Adipose tissue (tissue), 3 donors: ENCODE data around the gene SLC39A5. TPM values are rescaled to one million over a fixed set of nuclear protein-coding genes. Genes with fewer than 3 reads are reported as not detected.
"Not testable (repeated sequence)": the region's sequence is repeated elsewhere in the genome, so short reads cannot be mapped to it uniquely, and the experiment has no call there.

Source experiments
- H3K27ac ChIP-seq: one replicate; pipeline ENCODE4 v1.5.1; 2013; ENCODE audit warnings: low read depth, low read length
- WGBS, 3 donors: extraction: QIAGEN DNeasy Blood & Tissue Kit; methylation state at CpG; one replicate each; pipeline ENCODE4 v1.1.7; 2013; 5-methylcytosine and 5-hydroxymethylcytosine counted together
- polyA plus RNA-seq, 3 donors: library from polyadenylated mRNA; stranded (reverse); fragments of 200-250 nt; gene quantifications; one replicate each; pipeline ENCODE4 v1.2.3, GENCODE V29; 2013
- donor health status: healthy with polysubstance abuse.
- donor health status: Bipolar disorder and iron deficiency.
- donor health status: healthy.

SLC39A5 gene, protein sequence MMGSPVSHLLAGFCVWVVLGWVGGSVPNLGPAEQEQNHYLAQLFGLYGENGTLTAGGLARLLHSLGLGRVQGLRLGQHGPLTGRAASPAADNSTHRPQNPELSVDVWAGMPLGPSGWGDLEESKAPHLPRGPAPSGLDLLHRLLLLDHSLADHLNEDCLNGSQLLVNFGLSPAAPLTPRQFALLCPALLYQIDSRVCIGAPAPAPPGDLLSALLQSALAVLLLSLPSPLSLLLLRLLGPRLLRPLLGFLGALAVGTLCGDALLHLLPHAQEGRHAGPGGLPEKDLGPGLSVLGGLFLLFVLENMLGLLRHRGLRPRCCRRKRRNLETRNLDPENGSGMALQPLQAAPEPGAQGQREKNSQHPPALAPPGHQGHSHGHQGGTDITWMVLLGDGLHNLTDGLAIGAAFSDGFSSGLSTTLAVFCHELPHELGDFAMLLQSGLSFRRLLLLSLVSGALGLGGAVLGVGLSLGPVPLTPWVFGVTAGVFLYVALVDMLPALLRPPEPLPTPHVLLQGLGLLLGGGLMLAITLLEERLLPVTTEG
- polyA plus RNA-seq, result 100 to 1,000 TPM in 1 of 3 donors, 1 to 10 TPM in 1, under 1 TPM in 1; 0.31 to 209 (median 1.0) TPM

DNA sequence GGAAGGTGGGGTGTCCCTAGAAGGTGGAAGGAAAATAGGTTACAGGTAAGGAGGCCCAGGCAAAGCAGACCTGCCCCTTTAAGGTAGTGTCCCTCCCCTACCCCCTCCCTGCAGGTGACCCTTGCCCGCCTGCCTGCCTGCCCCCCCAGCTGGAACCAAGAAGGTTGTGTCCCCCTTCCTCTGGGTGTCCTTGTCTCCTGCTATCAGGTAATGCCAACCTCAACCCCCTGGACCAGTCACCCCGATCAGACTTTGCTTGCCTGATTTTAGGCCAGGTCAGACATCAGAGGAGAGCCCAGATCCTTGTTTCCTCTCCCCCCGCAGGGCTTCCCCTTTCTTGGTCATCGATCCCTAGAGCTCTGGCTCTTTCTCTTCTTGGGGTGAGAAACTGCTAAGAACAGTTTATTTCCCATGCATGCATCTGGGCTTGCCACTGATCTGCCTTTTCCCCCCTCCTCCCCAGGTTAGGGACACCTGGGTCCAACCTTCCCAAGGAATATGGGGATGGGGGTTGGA is at the start of gene SLC39A5:
SLC39A5 (plus strand) TSS at position 136 of the 516 bp plus-strand sequence. CDS start 1,224 bp downstream, outside the sequence.
- WGBS, 3 donors, result 29 to 64% (median 62%) methylated on average over 4 of the region's 4 CpGs
- no peak within 1 kb of the TSS for H3K27ac ChIP-seq

DNA sequence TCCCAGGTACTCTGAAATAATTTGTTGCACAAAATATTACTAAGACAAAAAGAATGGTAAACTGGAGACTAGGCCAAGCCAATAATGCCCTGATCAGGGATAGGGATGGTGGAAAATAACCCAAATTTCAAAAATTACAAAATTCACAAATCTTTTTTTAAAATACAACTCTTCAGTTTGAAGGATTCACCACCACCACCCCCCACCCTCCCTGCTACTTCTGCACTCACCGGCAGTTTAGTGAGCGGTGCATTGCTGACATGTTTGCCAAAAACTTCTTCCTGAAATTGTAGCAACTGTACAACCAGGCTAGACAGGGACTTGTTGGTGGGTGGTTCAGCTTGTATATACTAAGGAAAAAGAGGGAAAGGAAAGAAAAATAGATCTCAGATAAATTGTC is 42.9 kb upstream of the SLC39A5 start:
- 19 to 79% (median 26%) methylated on average over 2 of the region's 2 CpGs for WGBS, 3 donors
- no peak overlapping the region for H3K27ac ChIP-seq

DNA sequence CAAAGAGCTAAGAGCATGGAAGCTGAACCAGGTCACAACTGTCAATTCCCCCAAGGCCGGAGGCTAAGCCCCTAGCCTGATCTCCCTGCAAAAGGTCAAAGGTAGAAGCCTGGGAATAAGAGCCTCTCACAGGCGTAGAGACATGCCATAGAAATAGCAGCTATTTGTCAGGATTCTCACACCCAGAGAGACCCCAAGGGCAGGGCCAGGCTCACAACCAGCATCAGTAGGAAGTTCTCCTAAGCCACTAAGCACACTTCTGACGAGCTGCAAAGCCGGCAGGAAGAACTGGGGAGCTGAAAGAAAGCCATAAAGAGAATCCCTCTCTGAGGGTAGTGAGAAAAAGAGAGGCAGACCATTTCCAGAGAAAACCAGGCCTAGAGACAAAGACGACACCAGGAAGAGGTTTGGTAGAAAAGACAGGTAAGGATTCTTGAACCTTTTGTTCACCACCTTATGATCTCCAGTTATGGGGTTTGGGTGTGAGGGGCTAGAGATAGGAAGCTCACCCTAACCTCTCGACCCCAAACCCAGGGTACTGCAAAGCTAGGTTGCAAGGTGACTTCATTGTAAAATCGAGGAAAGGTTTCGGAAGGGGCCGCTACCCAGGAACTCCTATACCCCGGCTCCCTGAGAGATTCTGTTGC is 41.6 kb upstream of the SLC39A5 start:
- 7 to 11% (median 9%) methylated on average over 10 of the region's 10 CpGs for WGBS, 3 donors
- H3K27ac ChIP-seq, result no peak overlapping the region

DNA sequence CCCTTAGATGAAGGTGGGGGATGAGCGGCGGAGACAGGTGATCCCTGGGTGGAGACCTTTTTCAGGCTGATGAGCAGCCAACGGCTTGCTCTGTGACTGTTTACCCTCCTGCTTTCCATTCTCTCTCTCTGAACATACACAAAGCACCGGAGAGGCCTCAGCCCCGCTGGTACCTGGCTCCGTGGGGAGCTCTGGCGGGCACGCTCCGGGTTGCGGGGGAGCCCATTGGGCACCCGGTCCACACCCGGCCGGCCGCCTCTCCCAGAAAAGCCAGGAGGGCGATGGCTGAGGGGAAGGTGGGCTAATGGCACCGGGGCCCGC is 41.1 kb upstream of the SLC39A5 start:
- no peak overlapping the region for H3K27ac ChIP-seq
- WGBS, 3 donors, result 1 to 2% (median 1%) methylated on average over 9 to 17 of the region's 17 CpGs

DNA sequence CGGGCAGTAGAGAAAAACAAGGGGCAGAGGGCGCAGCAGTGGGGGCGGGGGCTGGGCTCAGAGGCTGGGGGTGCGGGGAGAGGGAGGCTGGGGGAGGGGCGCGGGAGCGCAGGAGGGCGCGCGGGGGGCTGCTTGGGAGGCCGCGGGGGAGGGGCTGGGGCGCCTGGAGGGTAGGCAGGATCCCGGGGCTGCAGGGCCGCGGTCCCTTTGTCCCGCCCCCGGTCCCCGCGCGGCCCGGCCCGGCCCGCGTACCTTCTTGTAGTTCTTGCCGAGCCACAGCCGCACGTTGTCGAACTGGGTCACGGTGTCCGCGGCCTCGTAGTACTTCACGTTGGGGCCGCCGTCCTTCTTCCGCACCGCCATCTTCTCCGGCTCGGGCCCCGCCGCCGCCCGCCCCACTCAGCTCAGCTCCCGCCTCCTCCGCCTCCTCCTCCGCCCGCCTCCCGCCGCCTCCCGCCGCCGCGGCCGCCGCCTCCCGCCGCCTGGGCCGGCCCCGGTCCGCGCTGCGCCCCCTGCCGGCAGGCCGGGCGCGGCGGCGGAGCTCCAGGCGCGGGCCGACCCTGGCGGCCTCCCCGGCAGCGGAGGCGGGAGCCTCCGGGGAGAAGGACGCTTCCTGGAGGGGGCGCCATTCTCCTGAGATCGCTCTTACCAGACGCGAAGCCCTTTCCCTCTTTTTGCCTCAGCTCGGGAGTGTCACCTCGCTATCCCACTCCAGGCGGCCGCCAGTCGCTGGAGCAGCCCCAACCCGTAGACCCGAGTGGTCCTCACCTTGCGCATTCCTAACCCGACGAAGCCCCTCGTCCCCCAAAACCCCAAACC is 40.5 kb upstream of the SLC39A5 start, which contains the start of gene SMARCC2:
SMARCC2 (minus strand) TSS at position 385 of the 819 bp plus-strand sequence; CDS start at position 363, 22 bp downstream.
- WGBS, 3 donors, result 1% methylated on average over 50 to 85 of the region's 93 CpGs
- H3K27ac ChIP-seq, result peak within 1 kb of the TSS; percentile 68

DNA sequence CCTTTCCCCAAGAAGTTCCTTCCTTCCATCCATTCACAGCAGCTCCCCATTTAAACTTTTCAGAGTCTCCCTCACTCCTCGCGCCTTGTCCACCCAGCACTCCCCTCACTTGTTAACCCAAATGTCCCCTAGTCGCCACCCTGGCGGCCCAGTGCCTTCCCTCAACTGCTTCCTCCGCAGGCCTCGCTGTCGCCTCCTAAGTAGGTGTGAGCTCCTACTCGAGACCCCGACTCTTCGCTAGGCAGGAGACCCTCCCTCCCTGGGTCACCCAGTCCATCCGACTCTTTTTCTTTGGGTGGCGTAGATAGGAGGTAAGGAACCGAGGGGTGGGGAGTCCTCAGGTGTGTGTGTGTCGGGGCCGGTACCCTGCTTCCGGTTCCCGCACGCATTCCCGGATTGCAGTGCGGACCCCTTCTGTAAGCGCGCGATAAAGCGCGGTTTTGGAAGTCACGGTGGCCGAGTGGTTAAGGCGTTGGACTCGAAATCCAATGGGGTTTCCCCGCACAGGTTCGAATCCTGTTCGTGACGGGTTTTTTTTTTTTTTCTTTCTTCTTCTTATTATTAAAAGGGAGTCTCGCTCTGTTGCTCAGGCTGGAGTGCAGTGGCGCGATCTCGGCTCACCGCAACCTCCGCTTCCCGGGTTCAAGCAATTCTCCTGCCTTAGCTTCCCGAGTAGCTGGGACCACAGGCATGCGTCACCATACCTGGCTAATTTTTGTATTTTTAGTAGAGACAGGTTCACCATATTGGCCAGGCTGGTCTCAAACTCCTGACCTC is 39.7 kb upstream of the SLC39A5 start:
- H3K27ac ChIP-seq, result peak overlapping the region; percentile 21
- 1% methylated on average over 42 of the region's 42 CpGs for WGBS, 3 donors

DNA sequence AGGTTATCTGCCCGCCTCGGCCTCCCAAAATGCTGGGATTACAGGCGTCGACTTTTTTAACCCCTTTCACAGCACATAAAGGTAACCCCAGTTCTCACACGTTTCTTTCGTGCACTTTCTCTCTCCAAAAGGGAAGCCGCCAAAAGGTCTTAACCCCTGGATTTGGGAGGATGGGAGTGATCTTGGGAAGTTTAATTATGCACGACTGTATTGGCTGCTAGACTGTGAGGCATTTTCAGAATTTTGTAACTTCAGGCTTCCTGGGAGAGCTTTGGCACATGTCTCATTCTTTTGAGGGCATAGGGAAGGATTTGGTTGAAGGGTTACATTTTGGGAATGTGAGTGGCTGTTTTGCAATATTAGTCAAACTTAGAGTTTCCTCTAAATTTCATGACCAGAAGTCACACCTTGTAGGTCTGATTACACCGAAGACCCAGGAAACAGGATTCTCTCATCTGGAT is 39.1 kb upstream of the SLC39A5 start:
- WGBS, 3 donors, result 19 to 22% (median 20%) methylated on average over 9 of the region's 9 CpGs

DNA sequence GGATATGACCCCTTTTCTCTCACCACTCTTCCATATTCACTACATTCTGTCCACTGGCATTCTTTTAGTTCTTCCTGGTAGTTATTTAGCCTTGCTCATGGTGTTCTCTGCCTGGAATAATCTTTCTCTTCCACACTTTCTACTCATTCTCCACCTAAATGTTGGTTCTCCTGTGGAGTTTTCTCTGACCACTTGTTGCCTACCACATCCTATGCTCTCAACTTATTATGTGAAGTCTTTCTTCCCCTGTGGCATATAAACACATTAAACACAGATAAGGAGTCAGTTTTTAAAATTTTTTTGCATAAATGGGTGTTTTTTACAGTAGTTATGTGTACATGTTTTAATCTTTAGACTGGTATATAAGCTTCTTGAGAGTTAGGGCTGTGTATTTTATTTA is 37.3 kb upstream of the SLC39A5 start:
- H3K27ac ChIP-seq, result no peak overlapping the region

More for the DNA sequence above, 39.1 kb upstream of the SLC39A5 start:
- no peak overlapping the region for H3K27ac ChIP-seq

DNA sequence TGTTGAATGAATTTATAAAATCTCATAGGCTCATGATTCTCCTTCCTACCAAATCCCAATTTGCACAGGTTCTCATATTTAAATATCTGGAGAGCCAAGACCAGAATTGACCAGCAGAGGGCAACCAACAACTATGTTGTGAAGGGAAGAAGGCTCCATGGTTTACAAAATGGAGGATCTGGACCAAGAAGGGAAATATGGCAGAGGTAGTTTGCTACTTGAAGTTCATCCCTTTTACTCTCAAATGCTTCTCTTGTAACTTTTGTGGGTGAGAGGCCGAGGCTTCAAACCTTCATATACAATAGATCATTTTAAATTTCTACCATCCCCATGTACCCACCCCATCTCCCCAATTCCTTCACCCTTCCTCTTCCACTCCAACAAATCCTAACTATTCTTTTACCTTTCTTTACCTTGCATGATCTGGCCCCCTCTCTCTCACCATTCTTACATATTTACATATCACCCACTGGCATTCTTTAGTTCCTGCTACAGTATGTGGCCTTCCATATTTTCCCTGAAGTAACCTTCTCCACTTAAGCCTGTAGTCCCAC is 36.7 kb upstream of the SLC39A5 start:
- 43 to 48% (median 43%) methylated on average over 1 of the region's 1 CpG for WGBS, 3 donors
- H3K27ac ChIP-seq, result no peak overlapping the region

DNA sequence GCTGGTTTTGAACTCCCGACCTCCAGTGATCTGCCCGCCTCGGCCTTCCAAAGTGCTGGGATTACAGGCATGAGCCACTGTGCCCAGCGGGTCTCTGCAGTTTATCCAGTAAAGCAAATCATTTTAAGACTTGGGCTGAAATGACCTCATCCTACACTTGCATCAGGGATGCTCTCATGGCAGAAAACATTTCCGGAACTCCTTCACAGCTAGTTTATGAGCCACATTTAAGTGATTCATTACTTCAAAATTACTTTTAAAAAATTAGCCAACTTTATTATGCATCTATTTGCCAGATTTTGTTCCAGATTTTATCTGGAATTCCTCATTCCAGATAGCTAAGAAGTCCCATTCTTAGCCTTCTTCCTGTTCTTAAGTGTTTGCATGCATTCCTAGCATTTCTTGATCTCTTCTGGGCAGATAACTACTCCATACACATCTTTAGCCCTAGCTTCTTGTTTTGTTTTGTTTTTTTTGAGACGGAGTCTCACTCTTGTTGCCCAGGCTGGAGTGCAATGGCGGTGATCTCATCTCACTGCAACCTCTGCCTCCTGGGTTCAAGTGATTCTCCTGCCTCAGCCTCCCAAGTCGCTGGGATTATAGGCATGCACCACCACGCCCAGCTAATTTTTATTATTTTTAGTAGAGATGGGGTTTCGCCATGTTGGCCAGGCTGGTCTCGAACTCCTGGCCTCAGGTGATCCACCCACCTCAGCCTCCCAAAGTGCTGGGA is 32.9 kb upstream of the SLC39A5 start:
- 60 to 81% (median 68%) methylated on average over 11 of the region's 11 CpGs for whole genome bisulfite sequencing, 3 donors
- H3K27ac ChIP-seq, result not testable (repeated sequence)

DNA sequence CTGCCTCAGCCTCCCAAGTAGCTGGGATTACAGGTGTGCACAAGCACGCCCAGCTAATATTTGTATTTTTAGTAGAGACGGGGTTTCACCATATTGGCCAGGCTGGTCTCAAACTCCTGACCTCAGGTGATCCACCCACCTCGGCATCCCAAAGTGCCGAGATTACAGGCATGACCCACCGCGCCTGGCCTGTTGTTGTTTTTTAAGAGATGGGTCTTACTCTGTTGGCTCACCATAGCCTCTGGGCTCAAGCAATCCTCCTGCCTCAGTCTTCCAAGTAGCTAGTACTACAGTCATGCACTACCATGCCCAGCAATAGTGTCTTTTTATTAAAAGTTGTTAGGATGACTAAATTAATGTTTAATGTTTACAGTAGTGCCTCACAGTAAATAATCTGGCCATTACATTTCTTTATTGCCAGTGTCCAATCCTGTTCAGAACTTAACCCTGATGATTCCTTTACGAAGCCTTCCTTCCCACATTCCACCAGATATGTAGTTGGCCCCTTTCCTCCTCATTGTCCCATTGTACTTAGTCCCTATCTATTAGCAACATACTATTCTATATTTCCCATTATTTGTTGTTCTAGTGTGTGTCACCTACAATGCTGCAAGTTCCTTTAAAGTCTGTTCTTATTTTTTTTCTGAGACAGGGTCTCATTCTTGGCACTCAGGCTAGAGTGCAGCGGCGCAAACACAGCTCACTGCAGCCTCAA is 31.8 kb upstream of the SLC39A5 start:
- 85 to 92% (median 91%) methylated on average over 9 of the region's 9 CpGs for WGBS, 3 donors
- H3K27ac ChIP-seq, result no peak overlapping the region

DNA sequence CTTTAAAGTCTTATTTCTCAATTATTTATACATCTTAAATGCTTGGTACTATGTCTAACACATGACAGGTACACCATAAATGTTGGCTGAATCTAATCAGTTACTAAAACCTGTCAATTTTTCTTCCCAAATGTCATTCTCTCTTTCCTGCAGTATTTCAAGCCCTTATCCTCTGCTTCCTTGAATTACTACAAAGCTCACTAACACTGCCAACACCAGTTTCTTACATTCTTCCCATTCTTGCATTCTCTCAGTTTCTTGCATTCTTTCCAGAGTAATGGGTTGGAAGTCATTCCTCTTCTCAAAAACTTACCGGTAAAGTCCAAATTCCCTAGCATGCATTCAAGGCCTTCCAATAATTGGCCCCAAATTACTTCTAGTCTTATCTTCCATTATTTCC is 31.0 kb upstream of the SLC39A5 start:
- 77 to 81% (median 78%) methylated on average over 1 of the region's 1 CpG for WGBS, 3 donors
- no peak overlapping the region for H3K27ac ChIP-seq

DNA sequence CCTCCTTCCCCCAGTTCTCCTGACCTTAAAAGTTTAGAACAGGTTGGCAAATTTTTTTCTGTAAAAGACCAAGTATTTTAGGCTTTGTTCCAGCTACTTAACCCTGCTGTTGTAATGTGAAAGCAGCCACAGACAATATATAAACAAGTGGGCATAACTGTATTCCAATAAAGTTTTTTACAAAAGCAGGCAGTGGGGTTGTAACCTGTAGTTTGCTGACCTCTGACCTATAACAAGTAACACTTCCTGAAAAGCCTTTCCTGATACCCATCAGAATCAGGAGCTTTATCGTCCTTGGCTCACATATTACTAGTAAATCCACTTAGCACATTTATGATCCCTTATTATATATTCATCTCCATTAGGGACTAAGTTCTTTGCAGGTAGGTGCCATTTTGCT is 27.5 kb upstream of the SLC39A5 start:
- H3K27ac ChIP-seq, result no peak overlapping the region
- WGBS, 3 donors, result 40 to 65% (median 53%) methylated on average over 1 of the region's 1 CpG

DNA sequence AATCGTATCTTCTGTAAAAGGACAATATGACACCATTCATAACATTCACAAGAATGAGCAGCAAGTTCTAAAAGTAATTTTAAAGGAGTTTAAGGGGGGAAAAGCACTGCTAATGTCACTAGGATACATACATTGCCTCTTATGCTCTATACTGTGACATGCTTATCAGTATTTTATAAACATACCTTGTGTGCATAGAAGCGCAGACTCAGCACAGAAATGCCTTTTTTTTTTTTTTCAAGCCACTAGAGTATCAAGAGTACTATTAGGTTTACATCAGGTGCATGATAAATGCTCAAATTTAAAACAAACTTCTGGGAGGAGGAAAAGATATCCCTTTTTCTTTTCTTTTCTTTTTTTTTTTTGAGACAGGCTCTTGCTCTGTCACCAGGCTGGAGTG is 27.0 kb upstream of the SLC39A5 start:
- H3K27ac ChIP-seq, result no peak overlapping the region
- WGBS, 3 donors, result 58 to 70% (median 65%) methylated on average over 2 of the region's 2 CpGs

DNA sequence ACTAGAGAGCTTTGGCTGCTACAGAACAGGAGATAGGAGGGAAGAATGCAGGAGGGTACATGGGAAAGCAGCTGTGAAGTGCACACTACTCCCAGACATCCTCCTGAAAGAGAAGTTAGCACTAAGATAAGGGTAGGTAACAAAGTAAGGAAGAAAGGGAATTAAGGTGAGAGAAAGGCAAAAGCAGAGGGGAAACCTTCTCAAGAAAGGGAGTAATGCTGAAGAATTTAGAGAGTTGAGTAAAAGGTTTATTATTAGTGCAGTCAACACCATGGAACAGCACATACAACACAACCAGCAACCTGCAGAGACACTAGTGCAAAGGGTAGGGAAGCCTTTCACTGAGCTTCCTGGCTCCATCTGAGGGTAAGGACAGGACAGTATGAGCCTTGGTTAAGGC is 25.6 kb upstream of the SLC39A5 start:
- H3K27ac ChIP-seq, result no peak overlapping the region

DNA sequence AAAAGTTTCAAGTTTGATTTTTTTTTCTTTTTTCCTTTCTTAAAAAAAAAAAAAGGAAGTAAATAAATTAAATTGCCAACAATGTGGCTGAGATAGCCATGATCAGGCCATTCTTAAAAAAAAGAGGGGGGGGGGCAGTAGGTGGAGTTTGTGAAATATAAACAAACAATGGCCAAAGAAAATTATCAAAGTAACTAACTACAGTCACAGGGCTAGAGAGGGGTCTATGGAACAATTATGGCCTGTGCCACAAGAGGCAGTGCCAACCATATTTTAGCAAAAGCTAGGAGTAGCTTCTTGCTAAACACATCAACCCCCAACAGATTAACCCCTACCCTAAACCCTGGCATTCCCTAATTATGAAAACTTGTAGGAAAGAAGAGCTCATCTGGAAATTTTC is 24.4 kb upstream of the SLC39A5 start:
- H3K27ac ChIP-seq, result no peak overlapping the region
